Activated CD4-positive, alpha-beta T cell treated with anti-CD3 and anti-CD28 coated beads, Interleukin-2, amount 10 ng/mL, durations not matched to agents 24 days and 14 days (primary cell): ENCODE data around the gene PLEKHJ1. TPM values are rescaled to one million over a fixed set of nuclear protein-coding genes. Genes with fewer than 3 reads are reported as not detected.

Experiments used
- DNase-seq: peaks from one replicate; pipeline ENCODE4 v3.0.0; 2022
- H3K27ac Mint-ChIP-seq: one replicate; pipeline ENCODE4 v1.8.0; 2022; ENCODE audit warnings: mild to moderate bottlenecking, mixed read lengths
- H3K27me3 Mint-ChIP-seq: one replicate; pipeline ENCODE4 v1.8.0; 2022; ENCODE audit warnings: mixed read lengths
- H3K36me3 Mint-ChIP-seq: one replicate; pipeline ENCODE4 v1.8.0; 2022; ENCODE audit warnings: low read depth, mild to moderate bottlenecking, mixed read lengths
- H3K4me1 Mint-ChIP-seq: one replicate; pipeline ENCODE4 v1.8.0; 2021; ENCODE audit warnings: mixed read lengths
- H3K4me3 Mint-ChIP-seq: one replicate; pipeline ENCODE4 v1.8.0; 2022; ENCODE audit warnings: mild to moderate bottlenecking, moderate library complexity, mixed read lengths
- H3K9me3 Mint-ChIP-seq: one replicate; pipeline ENCODE4 v1.8.0; 2021; ENCODE audit warnings: mixed read lengths
- intact Hi-C: fragments of 100-400 bp; cut with micrococcal nuclease; formaldehyde crosslinking; loops from one replicate; pipeline ENCODE4 v1.15.1; 2023
- total RNA-seq: library from RNA; stranded (reverse); gene quantifications from 2 replicates; pipeline ENCODE4 v1.2.3, GENCODE V29; 2022

The PLEKHJ1 gene
- total RNA-seq, 1 donor from 2014 or later = 70.5 TPM

DNA sequence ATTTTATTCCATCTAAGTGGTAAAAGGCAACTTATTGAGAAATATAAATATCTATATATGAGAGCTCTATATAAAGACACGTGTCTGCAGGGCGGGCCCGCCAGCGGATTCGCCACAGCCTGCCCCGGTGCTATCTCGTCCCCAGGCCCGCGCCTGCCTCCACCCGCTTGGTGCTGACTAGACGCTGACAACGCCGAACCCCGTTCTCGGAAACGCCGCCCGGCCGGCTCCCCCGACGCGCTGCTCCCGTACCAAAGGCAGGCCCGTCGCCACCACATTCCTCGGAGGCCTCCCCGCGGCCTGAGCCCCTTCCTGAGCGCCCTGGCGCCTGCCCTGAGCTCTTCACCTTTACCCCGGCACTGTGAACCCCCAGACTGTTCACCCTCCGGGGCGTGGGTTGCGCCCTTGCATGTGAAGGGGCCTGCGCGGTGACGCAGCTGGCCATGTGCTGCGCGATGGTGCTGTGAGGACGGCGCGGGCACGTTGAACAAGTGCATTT is 6.0 kb downstream of the PLEKHJ1 start:
- Mint-ChIP-seq H3K27me3 (no peaks in the 10 kb centered on the region), H3K27ac (peak overlapping the region; percentile 8), H3K4me3 (no peak overlapping the region), H3K9me3 (no peaks in the 10 kb centered on the region), H3K4me1 (peaks cover 9% of the 10 kb centered on the region), H3K36me3 (peaks cover 45% of the 10 kb centered on the region)
- no peak for DNase-seq
- intact Hi-C loops = no loop called here

- Mint-ChIP-seq H3K27me3 (no peaks in the 10 kb centered on the region), H3K36me3 (peaks cover 48% of the 10 kb centered on the region), H3K9me3 (no peaks in the 10 kb centered on the region), H3K4me1 (peaks cover 4% of the 10 kb centered on the region), H3K27ac (no peak overlapping the region), H3K4me3 (no peak overlapping the region)
- DNase-seq = no peak
- intact Hi-C loops = no loop called here
Observed at GRCh38 chr19:2229103-2230032, 6.8 kb downstream of the PLEKHJ1 start.

DNA sequence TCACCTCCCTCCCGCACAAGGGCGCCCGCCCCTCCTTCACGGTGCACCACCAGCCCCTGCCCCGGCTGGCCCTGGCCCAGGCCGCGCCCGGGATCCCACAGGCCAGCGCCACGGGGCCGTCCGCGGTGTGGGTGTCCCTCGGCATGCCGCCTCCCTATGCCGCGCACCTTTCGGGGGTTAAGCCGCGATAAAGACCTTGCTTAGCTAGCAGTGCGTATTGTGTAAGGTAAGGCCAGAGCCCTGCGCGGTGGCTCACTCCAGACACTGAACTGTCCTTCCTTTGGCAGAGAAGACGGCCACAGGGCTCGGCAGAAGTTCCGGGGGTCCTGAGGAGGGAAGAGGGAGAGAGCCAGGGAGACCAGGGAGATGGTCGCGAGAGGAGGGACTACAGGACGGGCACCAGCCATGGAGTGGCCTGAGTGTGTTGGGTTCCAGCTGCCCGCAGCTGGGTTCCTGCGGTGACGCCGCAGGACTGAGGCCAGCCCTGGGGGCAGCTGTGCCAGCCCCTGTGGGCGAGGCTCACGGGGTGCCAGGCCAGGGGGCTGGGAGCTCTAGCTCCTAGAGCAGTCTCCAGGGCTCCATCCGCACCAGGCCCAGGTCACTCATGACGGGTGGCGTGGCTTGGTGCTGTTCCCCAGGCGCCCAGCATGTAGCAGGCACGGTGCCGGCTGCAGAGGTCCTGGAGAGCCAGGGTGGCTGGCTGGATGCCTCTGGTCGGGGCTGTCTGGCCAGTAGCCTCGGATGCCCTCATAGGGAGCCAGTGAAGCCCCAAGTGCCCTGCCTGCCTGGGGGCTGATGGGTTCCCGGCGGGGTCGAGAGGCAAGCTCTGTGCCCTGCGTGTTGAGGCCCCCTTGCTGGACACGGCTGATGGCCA is 7.7 kb downstream of the PLEKHJ1 start:
- Mint-ChIP-seq H3K4me1 (peaks cover 2% of the 10 kb centered on the region), H3K9me3 (no peaks in the 10 kb centered on the region), H3K27ac (no peak overlapping the region)

GRCh38 chr19:2227415-2228156 is 8.5 kb downstream of the PLEKHJ1 start:
- no peak overlapping the region for H3K27ac Mint-ChIP-seq
- H3K9me3 Mint-ChIP-seq = no peaks in the 10 kb centered on the region
- H3K4me1 Mint-ChIP-seq = peaks cover 2% of the 10 kb centered on the region
- no peak for DNase-seq
- intact Hi-C loops = no loop called here
- no peak overlapping the region for H3K4me3 Mint-ChIP-seq
- H3K36me3 Mint-ChIP-seq = peaks cover 44% of the 10 kb centered on the region
- no peaks in the 10 kb centered on the region for H3K27me3 Mint-ChIP-seq

More for the DNA sequence above, 7.7 kb downstream of the PLEKHJ1 start:
- H3K36me3 Mint-ChIP-seq = peaks cover 48% of the 10 kb centered on the region
- intact Hi-C loops = no loop called here
- DNase-seq = no peak
- no peak overlapping the region for H3K4me3 Mint-ChIP-seq
- H3K27me3 Mint-ChIP-seq = no peaks in the 10 kb centered on the region

- peaks cover 45% of the 10 kb centered on the region for H3K36me3 Mint-ChIP-seq
- peaks cover 2% of the 10 kb centered on the region for H3K4me1 Mint-ChIP-seq
- intact Hi-C loops = no loop called here
- H3K9me3 Mint-ChIP-seq = no peaks in the 10 kb centered on the region
- H3K4me3 Mint-ChIP-seq = no peak overlapping the region
- no peak for DNase-seq
- H3K27me3 Mint-ChIP-seq = no peaks in the 10 kb centered on the region
- no peak overlapping the region for H3K27ac Mint-ChIP-seq
Observed at GRCh38 chr19:2226840-2227360, 9.2 kb downstream of the PLEKHJ1 start.

GRCh38 chr19:2226051-2226839 is 9.9 kb downstream of the PLEKHJ1 start:
- no peaks in the 10 kb centered on the region for H3K27me3 Mint-ChIP-seq
- no peak overlapping the region for H3K4me3 Mint-ChIP-seq
- no peaks in the 10 kb centered on the region for H3K9me3 Mint-ChIP-seq
- H3K36me3 Mint-ChIP-seq = peaks cover 41% of the 10 kb centered on the region
- peak overlapping the region; percentile 25 for H3K27ac Mint-ChIP-seq
- intact Hi-C loops = no loop called here
- no peak for DNase-seq
- peaks cover 2% of the 10 kb centered on the region for H3K4me1 Mint-ChIP-seq

DNA sequence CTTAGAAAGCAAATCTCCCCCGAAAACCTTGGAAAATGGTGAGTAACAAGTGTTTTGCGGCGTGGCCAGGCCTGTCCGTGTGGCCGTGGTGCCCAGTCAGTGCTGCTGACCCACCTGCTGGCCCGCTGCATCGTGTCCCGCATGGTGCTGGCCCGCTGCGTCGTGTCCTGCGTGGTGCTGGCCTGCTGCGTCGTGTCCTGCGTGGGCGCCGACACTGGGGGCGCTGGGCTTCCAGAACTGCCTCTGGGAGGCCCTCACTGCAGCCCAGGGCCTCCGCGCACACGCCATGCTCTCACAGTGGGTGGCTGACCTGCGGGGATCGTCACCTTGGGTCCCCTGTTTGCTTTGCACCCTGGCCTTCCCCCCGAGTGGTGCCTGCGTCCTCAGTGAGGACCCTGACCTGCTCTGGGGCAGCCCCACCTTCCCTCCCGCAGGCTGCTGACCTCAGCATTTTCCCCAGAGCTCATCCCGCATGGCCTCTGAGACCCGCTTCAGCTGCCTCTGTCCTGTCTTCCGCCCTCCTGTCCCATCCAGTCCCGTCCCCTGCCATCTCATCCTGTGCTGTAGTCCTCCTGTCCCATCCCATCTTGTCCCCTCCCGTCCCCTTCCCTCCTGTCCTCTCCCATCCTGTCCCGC is 10.6 kb downstream of the PLEKHJ1 start:
- intact Hi-C loops = no loop called here
- H3K27ac Mint-ChIP-seq = peak overlapping the region; percentile 25
- no peaks in the 10 kb centered on the region for H3K9me3 Mint-ChIP-seq
- H3K36me3 Mint-ChIP-seq = peaks cover 44% of the 10 kb centered on the region
- peaks cover 2% of the 10 kb centered on the region for H3K4me1 Mint-ChIP-seq
- no peaks in the 10 kb centered on the region for H3K27me3 Mint-ChIP-seq
- no peak for DNase-seq
- H3K4me3 Mint-ChIP-seq = no peak overlapping the region

GRCh38 chr19:2224754-2225349 is 11.3 kb downstream of the PLEKHJ1 start:
- Mint-ChIP-seq H3K36me3 (peaks cover 46% of the 10 kb centered on the region), H3K27ac (peak overlapping the region; percentile 58), H3K27me3 (no peaks in the 10 kb centered on the region), H3K4me1 (peaks cover 2% of the 10 kb centered on the region), H3K4me3 (no peak overlapping the region), H3K9me3 (no peaks in the 10 kb centered on the region)
- intact Hi-C loops = no loop called here
- DNase-seq = no peak

GRCh38 chr19:2223959-2224358 is 12.2 kb downstream of the PLEKHJ1 start:
- peaks cover 42% of the 10 kb centered on the region for H3K36me3 Mint-ChIP-seq
- H3K4me1 Mint-ChIP-seq = peaks cover 2% of the 10 kb centered on the region
- intact Hi-C loops = no loop called here
- no peaks in the 10 kb centered on the region for H3K27me3 Mint-ChIP-seq
- H3K9me3 Mint-ChIP-seq = no peaks in the 10 kb centered on the region
- no peak for DNase-seq
- H3K4me3 Mint-ChIP-seq = no peak overlapping the region
- H3K27ac Mint-ChIP-seq = no peak overlapping the region

GRCh38 chr19:2223391-2223790 is 12.7 kb downstream of the PLEKHJ1 start:
- no peak overlapping the region for H3K4me3 Mint-ChIP-seq
- DNase-seq = no peak
- peaks cover 2% of the 10 kb centered on the region for H3K4me1 Mint-ChIP-seq
- H3K27ac Mint-ChIP-seq = no peak overlapping the region
- peaks cover 44% of the 10 kb centered on the region for H3K36me3 Mint-ChIP-seq
- no peaks in the 10 kb centered on the region for H3K9me3 Mint-ChIP-seq
- intact Hi-C loops = no loop called here
- no peaks in the 10 kb centered on the region for H3K27me3 Mint-ChIP-seq

DNA sequence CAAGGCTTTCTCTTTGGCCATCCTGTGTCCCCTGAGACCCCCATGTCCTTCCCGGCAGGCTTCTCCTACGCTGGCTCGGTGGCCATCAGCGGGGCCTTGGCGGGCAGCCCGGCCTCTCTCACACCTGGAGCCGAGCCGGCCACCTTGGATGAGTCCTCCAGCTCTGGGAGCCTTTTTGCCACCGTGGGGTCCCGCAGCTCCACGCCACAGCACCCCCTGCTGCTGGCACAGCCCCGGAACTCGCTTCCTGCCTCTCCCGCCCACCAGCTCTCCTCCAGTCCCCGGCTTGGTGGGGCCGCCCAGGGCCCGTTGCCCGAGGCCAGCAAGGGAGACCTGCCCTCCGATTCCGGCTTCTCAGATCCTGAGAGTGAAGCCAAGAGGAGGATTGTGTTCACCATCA is 14.2 kb downstream of the PLEKHJ1 start:
- Mint-ChIP-seq H3K36me3 (peaks cover 43% of the 10 kb centered on the region), H3K27ac (no peak overlapping the region), H3K27me3 (no peaks in the 10 kb centered on the region), H3K4me3 (no peak overlapping the region), H3K4me1 (peaks cover 2% of the 10 kb centered on the region), H3K9me3 (no peaks in the 10 kb centered on the region)
- no peak for DNase-seq
- intact Hi-C loops = no loop called here

DNA sequence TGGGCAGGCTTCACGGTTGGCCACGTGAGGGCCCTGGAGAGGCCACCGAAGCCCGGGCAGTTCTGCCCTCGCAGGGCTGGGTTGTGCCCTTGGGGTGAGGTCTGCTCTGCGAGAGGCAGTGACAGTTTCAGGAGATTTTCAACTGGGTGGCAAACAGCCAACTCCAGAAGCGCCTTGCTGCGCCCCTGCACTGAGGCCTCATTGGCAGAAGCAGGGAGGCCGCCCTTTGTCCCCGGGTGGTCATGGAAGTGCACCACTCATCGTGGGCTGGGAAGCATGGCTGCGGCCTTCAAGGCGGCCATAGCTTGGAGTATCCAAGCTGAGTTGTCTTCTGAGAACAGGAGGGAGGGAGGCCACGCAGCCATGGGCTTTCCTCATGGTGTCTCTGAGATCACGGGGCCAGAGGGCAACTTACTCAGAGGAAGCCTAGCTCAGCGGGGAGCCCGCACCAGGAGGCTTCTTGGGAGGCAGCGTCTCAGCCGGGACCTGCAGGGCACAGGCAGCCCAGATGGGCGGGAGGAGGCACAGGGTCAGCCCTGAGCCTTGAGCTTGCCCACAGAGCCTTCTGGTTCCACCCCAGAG is 14.8 kb downstream of the PLEKHJ1 start:
- DNase-seq = no peak

More for the DNA sequence above, 14.8 kb downstream of the PLEKHJ1 start:
- H3K4me1 Mint-ChIP-seq = peaks cover 2% of the 10 kb centered on the region
- no peak overlapping the region for H3K4me3 Mint-ChIP-seq
- no peaks in the 10 kb centered on the region for H3K9me3 Mint-ChIP-seq
- H3K36me3 Mint-ChIP-seq = peaks cover 47% of the 10 kb centered on the region
- intact Hi-C loops = no loop called here
- H3K27me3 Mint-ChIP-seq = no peaks in the 10 kb centered on the region
- no peak overlapping the region for H3K27ac Mint-ChIP-seq
